CD4-positive, alpha-beta T cell treated with Interferon gamma for 1 hour (primary cell): ENCODE measurements around the gene LAMB1.
A peak's percentile ranks its signal among the peaks of the same experiment; 100 is the strongest.
"Not testable (repeated sequence)": the region's sequence is repeated elsewhere in the genome, so short reads cannot be mapped to it uniquely, and the experiment has no call there.

ENCODE experiments used
- DNase-seq: peaks from one replicate; pipeline ENCODE4 v3.0.0-alpha.2; 2020

LAMB1 gene

GRCh38 chr7:107907790-107908189, 95.2 kb downstream of the LAMB1 start:
- DNase-seq: no peak

- no peak for DNase-seq
Measured at GRCh38 chr7:107902381-107902780, 100.6 kb downstream of the LAMB1 start.

- DNase-seq: no peak
Measured at GRCh38 chr7:107900496-107901015, 102.4 kb downstream of the LAMB1 start.

GRCh38 chr7:107898997-107899594, 103.9 kb downstream of the LAMB1 start:
- DNase-seq: no peak

- DNase-seq: not testable (repeated sequence)
Measured at GRCh38 chr7:107892367-107892741, 110.6 kb downstream of the LAMB1 start.

GRCh38 chr7:107891636-107892366, 111.2 kb downstream of the LAMB1 start:
- no peak for DNase-seq

GRCh38 chr7:107890962-107891635, 111.9 kb downstream of the LAMB1 start, which contains the start of gene DLD:
TSS of gene DLD (plus strand) at chr7:107891183. CDS start at chr7:107891251, 68 bp downstream.
- peak; percentile 90 for DNase-seq

- DNase-seq: no peak
Measured at GRCh38 chr7:107890493-107890961, 112.4 kb downstream of the LAMB1 start.

GRCh38 chr7:107889992-107890391, 113.0 kb downstream of the LAMB1 start:
- DNase-seq: no peak

- DNase-seq: not testable (repeated sequence)
Measured at GRCh38 chr7:107887827-107888226, 115.1 kb downstream of the LAMB1 start.

GRCh38 chr7:107884066-107884818, 118.7 kb downstream of the LAMB1 start:
- DNase-seq: no peak

- no peak for DNase-seq
Measured at GRCh38 chr7:107882766-107883165, 120.2 kb downstream of the LAMB1 start.

- peak; percentile 26 for DNase-seq
Measured at GRCh38 chr7:107879400-107880035, 123.4 kb downstream of the LAMB1 start.

GRCh38 chr7:107878636-107879035, 124.3 kb downstream of the LAMB1 start:
- DNase-seq: no peak

- DNase-seq: no peak
Measured at GRCh38 chr7:107877731-107878382, 125.1 kb downstream of the LAMB1 start.

- DNase-seq: no peak
Measured at GRCh38 chr7:107876916-107877315, 126.0 kb downstream of the LAMB1 start.

- no peak for DNase-seq
Measured at GRCh38 chr7:107874605-107875446, 128.1 kb downstream of the LAMB1 start.

- no peak for DNase-seq
Measured at GRCh38 chr7:107874111-107874510, 128.8 kb downstream of the LAMB1 start.
